Measurements from ENCODE around the gene HAVCR1. TPM values are rescaled to one million over a fixed set of nuclear protein-coding genes. Genes with fewer than 3 reads are reported as not detected.
"Not testable (repeated sequence)": the region's sequence is repeated elsewhere in the genome, so short reads cannot be mapped to it uniquely, and the experiment has no call there.

Gene HAVCR1
- not detected in 2 replicates for total RNA-seq (2014; rRNA removed; shearing (Covaris generic))

DNA sequence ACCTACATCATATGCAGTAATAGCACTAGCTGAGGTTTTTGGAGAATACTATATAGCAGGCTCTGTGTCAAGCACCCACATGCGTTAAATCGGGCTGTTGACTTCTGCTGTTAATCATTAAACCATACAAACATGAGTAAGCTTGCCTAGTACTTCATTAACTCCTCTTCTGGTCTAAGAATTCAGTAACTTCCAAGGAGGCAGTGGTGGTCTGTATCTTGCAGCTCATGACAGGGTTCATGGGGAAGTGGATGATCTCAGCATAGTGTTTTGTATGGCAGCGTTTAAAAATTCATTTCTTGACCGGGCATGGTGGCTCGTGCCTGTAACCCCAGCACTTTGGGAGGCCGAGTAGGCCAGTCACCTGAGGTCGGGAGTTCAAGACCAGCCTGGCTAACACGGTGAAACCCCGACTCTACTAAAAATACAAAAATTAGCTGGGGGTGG lies at the start of gene HAVCR1:
Gene HAVCR1, minus strand, starts transcription at position 24 of the 447 bp plus-strand sequence. CDS start 1,173 bp downstream, outside the sequence.
- DNase-seq (ENCODE audit: low spot score): no peak
- in situ Hi-C loops (cut with HindIII; ENCODE audit: low sequenced_read_pairs): no loop called here

DNA sequence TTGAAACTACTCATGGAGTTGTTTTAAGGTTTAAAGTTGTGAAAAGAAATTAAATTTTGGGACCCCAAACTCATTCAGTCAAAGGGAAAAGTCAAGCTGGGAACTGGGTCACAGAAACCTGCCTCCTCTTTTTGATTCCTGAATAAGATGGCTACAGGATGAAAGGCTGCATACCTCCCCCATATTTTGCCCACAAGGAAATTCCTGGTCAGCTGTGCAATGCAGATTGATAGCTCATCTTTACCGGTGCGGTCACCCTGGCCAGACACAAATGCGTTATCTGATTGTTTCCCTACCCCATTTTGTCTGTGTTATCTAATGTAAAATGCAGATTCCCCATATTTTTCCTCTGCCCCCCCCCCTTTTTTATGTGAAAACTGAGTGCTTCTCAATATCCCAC lies 48.6 kb upstream of the HAVCR1 start:
- no peak for DNase-seq (ENCODE audit: low spot score)
- in situ Hi-C loops (cut with HindIII; ENCODE audit: low sequenced_read_pairs): no loop called here

DNA sequence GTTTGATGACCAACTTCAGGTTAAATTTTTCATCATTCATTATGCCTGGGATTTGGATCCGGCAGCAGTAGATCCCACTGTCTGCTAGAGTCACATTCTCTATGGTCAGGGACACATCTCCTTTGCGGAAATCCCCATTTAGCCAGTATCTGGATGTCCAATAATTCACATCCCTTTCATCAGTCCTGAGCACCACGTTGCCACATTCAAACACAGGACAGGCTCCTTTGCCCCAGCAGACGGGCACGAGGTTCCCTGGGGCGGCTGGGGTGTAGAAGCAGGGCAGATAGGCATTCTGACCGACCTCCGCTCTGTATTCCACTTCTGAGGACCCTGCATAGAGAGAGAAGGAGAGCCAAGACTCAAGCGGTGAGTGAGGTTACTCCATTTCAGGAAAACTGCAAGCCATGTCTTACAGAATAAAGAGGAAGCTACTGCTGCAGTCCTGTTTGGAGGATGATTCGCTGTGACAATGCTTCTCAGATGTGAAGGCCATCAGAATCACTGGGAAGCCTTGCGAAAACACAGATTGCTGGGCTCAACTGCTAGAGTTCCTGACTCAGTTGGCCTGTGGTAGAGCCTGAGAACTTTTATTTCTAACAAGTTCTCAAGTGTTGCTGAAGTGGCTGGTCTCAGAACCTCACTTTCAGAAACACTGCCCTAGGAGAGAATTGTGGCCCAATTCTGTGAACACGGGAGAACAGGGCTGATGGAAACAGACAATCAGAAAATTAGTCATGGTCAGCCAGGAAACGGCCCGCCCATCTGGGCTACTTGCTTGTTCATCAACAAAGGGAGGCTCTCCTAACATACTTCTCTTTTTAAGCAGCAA lies 47.9 kb upstream of the HAVCR1 start:
- in situ Hi-C loops (cut with HindIII; ENCODE audit: low sequenced_read_pairs): no loop called here
- no peak for DNase-seq (ENCODE audit: low spot score)

DNA sequence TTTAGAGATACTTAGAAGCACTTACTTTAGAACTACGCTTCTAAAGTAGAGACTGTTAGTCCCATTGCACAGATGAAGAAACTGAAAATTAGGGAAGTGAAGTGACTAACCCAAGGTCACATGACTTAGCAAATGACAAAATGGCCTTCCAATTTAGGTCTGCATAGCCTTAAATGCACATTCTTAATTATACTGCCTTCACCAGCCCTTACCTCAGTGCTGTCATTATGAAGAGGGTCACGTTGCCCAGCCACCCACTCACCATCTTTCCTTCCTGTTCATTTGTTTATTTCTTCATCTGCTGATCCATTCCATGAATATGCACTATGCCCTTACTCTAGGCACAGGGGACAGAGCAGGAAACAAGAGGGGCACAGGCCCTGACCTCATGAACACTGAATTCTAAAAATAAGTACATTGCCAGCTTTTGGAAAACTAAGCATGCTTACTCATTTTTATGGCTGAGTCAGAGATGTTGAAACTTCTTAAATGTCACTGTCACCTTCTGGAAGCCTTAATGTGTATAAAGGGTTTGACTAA lies 41.3 kb upstream of the HAVCR1 start:
- in situ Hi-C loops (cut with HindIII; ENCODE audit: low sequenced_read_pairs): no loop called here
- no peak for DNase-seq (ENCODE audit: low spot score)

DNA sequence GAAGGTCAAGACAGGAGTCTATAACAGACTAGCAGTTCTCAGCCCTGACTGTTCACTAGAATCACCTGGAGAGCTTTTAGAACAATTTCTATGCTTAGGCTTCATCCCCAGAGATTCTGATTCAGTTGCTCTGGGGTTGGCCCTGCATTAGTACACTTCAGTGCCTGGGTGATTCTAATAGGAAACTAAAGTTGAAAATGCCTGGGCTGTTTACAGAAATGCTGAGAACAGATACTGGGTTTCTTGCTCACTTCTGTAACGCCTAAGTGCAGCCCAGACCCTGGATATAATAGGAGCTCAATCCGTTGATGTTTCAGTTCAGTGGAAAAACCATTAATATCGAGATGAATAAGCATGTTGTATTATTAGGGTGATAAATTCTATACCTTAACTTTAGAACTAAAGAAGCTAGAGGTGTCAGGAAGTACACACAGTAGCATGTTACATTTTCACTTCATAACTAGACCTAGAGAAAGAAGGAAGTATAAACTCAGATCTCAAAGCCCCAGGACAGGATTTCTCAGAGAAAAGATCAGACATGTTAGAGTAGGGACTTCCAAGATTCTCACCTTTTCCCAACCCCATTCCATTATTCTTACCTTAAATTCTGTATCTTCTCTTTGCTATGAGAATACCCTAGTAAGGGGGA lies 29.6 kb upstream of the HAVCR1 start:
- DNase-seq (ENCODE audit: low spot score): no peak
- in situ Hi-C loops (cut with HindIII; ENCODE audit: low sequenced_read_pairs): no loop called here

DNA sequence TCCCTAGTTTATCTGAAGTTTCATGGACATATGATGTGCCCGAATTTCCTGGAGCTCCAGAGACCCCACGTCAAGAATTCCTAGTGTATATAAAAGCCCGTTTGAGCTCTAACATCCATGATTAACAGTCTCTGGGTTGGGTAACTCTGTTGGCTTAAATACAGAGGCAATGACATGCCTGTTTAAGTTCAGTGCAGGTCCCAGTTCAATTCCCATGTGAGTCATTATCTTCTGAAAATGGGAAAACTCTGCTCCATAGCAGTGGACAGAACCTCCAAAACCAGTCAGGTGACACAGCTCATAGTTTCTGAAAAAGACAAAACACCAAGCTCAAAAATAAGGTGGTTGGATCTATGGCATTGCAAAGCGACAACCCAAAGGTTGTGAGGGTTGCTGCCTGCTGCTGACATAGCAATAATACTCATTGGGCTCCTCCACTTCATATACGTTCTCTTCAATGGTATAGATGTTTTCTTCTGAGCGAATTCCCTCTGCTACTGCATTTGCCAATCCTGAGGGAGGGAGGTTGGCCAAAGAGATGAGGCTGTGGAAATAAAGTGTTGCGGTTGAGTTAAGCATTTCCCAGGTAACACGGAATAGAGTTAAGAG lies 27.9 kb upstream of the HAVCR1 start:
- in situ Hi-C loops (cut with HindIII; ENCODE audit: low sequenced_read_pairs): no loop called here
- no peak for DNase-seq (ENCODE audit: low spot score)

DNA sequence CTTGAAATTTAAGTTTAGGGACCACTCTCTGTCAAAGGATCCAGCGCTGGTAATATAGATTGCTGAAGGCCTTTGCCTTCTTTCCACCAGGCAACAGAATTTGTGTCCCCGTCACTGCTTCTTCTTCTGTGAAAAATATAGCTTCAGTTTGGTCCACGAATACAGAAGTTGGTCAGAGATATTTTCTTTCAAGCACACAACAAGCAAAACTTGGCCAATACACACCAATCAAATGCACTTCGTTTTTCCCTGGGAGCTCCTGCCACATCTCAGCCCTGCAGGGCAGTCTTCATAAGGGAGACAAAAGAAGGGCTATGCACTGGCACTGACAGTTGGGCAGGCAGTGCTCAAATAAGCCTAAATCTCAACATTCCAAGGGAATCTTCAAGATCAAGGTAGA lies 27.0 kb upstream of the HAVCR1 start:
- in situ Hi-C loops (cut with HindIII; ENCODE audit: low sequenced_read_pairs): no loop called here
- DNase-seq (ENCODE audit: low spot score): no peak

DNA sequence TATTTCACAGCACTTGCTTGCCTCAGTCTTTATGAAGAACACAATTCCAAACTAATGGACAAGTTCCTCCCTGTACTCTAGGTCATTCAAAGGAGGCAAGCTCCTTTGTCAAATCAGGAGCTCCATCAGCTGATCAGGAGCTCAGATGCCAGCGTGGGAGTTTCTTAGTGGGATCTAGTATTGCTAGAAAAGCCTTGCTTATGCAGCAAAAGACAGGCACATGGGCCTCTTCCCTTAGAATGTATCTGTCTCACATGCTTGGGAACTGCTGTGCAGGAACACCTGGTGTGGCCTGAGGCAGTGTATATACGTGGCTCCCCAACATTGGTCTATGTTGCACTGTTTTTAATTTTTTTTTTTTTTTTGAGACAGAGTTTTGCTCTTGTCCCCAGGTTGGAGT lies 21.4 kb upstream of the HAVCR1 start:
- no peak for DNase-seq (ENCODE audit: low spot score)
- in situ Hi-C loops (cut with HindIII; ENCODE audit: low sequenced_read_pairs): no loop called here

DNA sequence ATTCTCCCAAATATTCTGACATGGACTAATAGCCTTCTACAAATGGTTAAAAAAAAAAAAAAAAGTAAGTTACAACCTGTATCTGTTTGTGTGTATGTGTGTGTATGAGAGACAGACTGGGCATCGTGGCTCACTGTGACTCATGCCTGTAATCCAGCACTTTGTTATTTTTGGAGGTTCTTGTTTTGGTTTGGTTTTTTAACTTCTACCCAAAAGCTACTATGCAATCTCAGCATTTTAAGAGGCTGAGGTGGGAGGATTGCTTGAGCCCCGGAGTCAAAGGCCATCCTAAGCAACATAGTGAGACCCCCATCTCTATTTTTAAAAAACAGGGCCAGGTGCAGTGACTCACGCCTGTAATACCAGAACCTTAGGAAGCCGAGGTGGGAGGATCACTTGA lies 17.6 kb upstream of the HAVCR1 start:
- no peak for DNase-seq (ENCODE audit: low spot score)
- in situ Hi-C loops (cut with HindIII; ENCODE audit: low sequenced_read_pairs): no loop called here

DNA sequence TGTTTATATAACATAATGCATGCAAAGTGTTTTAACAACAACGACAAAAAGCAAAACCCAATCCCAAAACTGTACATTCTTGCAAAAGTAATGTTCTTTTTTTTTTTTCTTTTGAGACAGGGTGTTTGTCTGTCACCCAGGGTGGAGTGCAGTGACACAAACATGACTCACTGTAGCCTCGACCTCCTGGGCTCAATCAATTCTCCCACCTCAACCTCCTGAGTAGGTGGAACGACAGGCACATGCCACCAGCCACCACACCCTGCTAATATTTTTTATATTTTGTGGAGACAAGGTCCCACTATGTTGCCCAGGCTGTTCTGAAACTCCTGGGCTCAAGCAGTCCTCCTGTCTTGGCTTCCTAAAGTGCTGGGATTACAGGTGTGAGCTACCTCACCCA lies 13.6 kb upstream of the HAVCR1 start:
- no peak for DNase-seq (ENCODE audit: low spot score)
- in situ Hi-C loops (cut with HindIII; ENCODE audit: low sequenced_read_pairs): no loop called here

DNA sequence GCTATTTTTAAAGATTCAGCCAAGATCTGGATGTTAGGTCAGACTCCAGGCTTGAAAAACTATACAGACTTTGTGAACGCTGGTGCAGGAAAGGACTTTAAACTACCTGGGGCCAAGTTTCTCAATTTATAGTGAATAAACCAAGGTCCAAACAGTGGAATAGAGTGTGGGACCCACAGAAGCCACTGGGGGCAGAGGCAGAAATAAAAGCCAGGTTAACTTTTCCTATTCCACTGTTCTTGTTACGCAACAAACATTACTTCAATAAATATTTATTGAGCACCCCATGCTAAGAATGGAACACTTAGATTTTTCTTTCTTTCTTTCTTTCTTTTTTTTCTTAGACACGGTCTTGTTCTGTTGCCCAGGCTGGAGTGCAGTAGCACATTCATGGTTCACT lies 11.0 kb upstream of the HAVCR1 start:
- DNase-seq (ENCODE audit: low spot score): no peak
- in situ Hi-C loops (cut with HindIII; ENCODE audit: low sequenced_read_pairs): no loop called here

DNA sequence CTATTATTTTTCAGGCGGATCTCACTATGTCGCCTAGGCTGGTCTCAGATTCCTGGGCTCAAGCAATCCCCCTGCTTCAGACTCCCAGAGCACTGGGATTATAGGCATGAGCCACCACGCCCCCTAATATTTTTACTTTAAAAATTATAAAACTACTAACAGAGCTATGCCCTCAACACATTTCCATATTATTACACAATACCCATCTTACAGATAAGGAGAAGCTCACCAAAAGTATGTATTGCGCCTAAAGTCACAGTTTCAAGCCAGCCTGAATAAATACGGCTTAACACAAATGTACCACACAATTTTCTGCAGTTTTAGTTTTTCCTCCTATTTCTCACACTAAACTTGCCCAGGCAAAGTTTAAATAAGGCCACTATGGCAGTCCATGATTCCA lies 9.9 kb upstream of the HAVCR1 start:
- no peak for DNase-seq (ENCODE audit: low spot score)
- in situ Hi-C loops (cut with HindIII; ENCODE audit: low sequenced_read_pairs): no loop called here

DNA sequence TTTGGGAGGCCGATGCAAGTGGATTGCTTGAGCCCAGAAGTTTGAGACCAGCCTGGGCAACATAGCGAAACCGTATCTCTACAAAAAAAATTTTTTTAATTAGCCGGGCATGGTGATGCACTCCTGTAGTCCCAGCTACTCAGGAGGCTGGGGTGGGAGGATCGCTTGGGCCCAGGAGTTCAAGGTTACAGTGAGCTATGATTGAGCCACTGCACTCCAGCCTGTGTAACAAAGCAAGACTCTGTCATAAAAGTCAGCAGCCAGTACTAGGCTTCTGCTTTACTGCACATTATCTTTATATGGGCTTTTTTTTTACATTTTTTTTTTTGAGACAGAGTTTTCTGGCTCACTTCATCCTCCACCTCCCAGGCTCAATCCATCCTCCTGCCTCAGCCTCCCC lies 9.4 kb upstream of the HAVCR1 start:
- no peak for DNase-seq (ENCODE audit: low spot score)
- in situ Hi-C loops (cut with HindIII; ENCODE audit: low sequenced_read_pairs): no loop called here

DNA sequence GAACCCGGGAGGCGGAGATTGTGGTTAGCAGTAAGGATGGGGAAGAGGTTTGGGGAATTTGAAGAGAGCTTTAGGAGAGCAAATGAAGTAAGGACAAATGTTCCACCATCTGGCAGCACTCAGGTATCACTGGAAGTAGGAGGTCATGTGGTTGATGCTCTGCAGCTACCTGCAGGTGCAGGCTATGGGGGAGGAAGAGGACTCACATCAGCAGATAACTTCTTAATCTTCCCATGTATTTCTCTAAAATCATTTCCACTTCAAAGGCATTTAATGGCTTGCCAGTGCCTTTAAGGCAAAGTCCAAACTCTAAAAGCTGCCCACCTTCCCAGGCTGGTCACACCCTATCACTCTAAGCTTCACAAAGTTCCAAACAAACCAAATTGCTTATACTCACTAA lies 8.1 kb upstream of the HAVCR1 start:
- DNase-seq (ENCODE audit: low spot score): no peak
- in situ Hi-C loops (cut with HindIII; ENCODE audit: low sequenced_read_pairs): no loop called here

DNA sequence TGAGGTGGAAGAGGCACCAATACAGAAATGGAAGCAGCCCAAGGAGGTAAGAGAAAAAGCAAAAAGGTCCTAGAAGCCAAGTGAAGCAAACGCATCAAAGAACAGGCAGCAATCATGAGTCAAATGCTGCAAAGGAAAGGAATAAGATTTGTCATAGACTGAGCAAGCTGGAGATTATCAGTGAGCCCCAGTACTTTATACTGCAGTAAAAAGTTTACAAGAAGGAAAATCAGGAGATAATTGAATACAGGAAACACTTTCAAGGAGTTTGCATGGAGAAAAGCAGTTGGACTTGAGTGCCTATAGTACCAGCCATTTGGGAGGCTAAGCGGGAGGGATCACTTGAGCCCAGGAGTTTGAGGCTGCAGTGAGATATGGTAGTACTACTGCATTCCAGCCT lies 7.2 kb upstream of the HAVCR1 start:
- in situ Hi-C loops (cut with HindIII; ENCODE audit: low sequenced_read_pairs): no loop called here

DNA sequence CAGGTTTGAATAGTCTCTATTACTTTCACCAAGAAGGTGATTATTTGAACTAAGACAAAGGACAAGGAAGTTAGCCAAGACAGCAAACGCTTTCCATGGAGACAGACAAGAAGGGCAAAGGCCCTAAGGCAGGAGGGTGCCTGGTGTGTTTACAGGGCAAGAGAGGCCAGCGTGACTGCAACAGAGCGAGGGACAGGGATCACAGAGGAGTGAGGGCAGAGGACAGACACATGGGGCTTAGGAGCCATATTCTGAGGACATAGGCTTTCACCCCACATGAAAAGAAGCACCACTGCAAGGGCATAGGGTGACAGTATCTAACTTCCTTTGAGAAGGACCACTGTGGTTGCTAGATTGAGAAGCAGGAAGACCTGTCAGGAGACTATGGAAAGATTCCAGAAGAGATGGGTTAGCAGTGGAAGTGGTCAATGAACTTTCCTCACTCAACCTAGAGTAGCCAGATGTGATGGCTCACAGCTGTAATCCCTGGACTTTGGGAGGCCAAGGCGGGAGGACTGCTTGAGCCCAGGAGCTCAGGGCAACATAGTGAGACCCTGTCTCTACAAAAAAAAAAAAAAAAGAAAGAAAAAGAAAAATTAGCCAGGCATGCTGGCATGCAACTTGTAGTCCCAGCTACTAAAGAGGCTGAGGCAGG lies 5.0 kb upstream of the HAVCR1 start:
- in situ Hi-C loops (cut with HindIII; ENCODE audit: low sequenced_read_pairs): no loop called here
- no peak for DNase-seq (ENCODE audit: low spot score)

More for the DNA sequence above, 7.2 kb upstream of the HAVCR1 start:
- DNase-seq (ENCODE audit: low spot score): no peak

DNA sequence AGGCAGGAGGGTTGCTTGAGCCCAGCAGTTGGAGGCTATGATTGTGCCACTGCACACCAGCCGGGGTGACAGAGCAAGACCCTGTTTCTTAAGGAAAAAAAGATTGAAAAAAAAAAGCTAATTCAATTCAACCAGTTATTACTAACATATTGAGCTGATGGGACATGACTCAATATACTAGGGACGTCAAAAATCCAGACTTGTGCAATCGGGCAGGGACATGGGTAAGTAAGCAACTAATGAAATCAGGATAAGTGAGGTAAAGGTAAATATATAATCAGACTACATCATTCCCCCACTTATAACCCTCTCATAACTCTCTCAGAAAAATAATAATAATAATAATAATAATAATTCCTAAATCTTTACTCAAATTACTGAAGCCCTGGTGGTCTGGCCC lies 975 bp upstream of the HAVCR1 start:
- DNase-seq (ENCODE audit: low spot score): no peak
- in situ Hi-C loops (cut with HindIII; ENCODE audit: low sequenced_read_pairs): no loop called here

DNA sequence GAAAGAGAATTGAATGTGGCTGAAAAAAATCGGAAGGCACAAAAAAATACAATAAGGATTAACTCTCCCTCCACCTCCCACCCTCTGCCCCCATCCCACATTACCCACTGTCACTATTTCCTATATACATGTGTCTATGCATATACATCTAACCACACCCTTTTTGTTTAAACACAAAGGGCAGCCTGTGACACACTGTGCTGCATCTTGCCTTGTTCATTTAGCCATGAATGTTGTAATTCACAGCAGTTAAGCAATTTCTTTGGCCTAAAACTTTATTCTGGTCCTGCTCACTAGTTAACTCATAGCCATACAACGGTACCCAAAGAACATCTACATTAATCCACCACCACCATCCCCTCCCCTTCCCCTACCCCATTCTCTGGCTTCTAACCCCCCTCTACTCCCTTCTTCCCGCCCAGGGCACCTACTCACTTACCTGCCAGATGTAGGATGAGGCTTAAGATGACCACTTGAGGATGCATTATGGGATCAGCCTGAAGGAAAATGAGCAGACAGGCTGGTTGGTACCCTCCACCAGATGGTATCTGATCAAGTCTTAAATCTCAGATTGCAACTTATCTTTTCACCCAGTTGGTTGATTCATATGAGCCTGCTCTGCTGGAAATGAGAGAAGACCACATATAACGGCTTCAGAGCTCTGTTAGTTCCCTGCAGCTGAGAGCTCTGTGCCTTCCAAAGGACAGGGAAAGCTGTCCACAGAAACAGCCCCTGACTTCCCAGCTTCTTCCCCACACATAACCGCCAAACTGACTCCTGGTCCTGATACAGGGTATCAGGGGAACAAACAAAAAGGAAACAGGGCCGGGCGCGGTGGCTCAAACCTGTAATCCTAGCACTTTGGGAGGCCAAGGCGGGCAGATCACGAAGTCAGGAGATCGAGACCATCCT lies 1.2 kb downstream of the HAVCR1 start:
- no peak for DNase-seq (ENCODE audit: low spot score)
- in situ Hi-C loops (cut with HindIII; ENCODE audit: low sequenced_read_pairs): no loop called here

DNA sequence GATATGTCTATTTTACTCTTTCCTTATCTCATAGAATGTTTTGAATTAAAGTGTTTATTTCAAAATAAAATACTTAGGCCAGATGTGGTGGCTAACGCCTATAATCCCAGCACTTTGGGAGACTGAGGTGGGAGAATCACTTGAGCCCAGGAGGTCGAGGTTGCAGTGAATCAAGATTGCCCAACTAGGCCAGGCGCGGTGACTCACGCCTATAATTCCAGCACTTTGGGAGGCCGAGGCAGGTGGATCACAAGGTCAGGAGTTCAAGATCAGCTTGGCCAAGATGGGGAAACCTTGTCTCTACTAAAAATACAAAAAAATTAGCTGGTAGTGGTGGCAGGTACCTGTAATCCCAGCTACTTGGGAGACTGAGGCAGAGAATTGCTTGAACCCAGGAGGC lies 2.1 kb downstream of the HAVCR1 start:
- in situ Hi-C loops (cut with HindIII; ENCODE audit: low sequenced_read_pairs); DNase-seq (ENCODE audit: low spot score): not testable (repeated sequence)

Data from G401 (cell line).